A549 (cell line): ENCODE results near the gene OXNAD1. TPM values are rescaled to one million over a fixed set of nuclear protein-coding genes. Genes with fewer than 3 reads are reported as not detected.

Experiments used
- ATAC-seq, 2 experiments: fragments of 200-7000 bp in 1 of 2; fragments of >200 bp in 1 of 2; cut with Nextera tagmentation in 1 of 2; cut with Tn5 transposase in 1 of 2; 3 replicates each; pipeline versions ENCODE4 v1.8.0 to v1.9.1; 2018 to 2020; ENCODE audit warnings: mild to moderate bottlenecking in 1 of 2, moderate library complexity in 1 of 2
- CTCF ChIA-PET: fragments of 300-600 bp; sonication (Branson Sonifier 250); formaldehyde crosslinking; extraction: SDS; loops from one replicate; lab custom pipeline; 2021; ENCODE audit warnings: antibody characterized with exemption, inconsistent platforms; lab: Yijun Ruan, JAX
- POLR2A ChIA-PET: fragments of 350-600 bp; formaldehyde crosslinking; extraction: SDS; loops from one replicate; lab custom pipeline; 2021; ENCODE audit warnings: antibody characterized with exemption, inconsistent platforms; lab: Yijun Ruan, JAX
- DNase-seq, 2 experiments: peaks; one replicate each; pipeline versions ENCODE4 v3.0.0 to v3.0.0-alpha.2; 2011 to 2016; ENCODE audit warnings: low read depth in 1 of 2, low spot score in 1 of 2
- FAIRE-seq: peaks from 2 replicates; lab custom pipeline; 2011; peaks lifted over from hg19 to GRCh38; lab: Jason Lieb, UNC
- H3K27ac ChIP-seq, 2 experiments: fragments of >200 bp; sonication (Bioruptor Twin); formaldehyde crosslinking; 3 replicates each; pipeline ENCODE4 v1.5.1; 2016 to 2017
- H3K4me1 ChIP-seq: fragments of >200 bp; sonication (Bioruptor Twin); formaldehyde crosslinking; 3 replicates; pipeline ENCODE4 v1.6.1; 2016
- H3K4me2 ChIP-seq: fragments of >200 bp; sonication (Bioruptor Twin); formaldehyde crosslinking; 3 replicates; pipeline ENCODE4 v1.6.1; 2016
- H3K4me3 ChIP-seq: fragments of >200 bp; sonication (Bioruptor Twin); formaldehyde crosslinking; 3 replicates; pipeline ENCODE4 v1.5.1; 2016
- H3K9me3 ChIP-seq: fragments of >200 bp; sonication (Bioruptor Twin); formaldehyde crosslinking; 3 replicates; pipeline ENCODE4 v1.6.1; 2016
- ATOH8 ChIP-seq: fragments of 250-450 bp; sonication (Bioruptor Pico); IDR thresholded peaks from 2 replicates; pipeline ENCODE4 v1.5.0; 2020; ENCODE audit warnings: low read depth, mild to moderate bottlenecking, moderate library complexity
- BCL3 ChIP-seq: fragments of >200 bp; sonication (Bioruptor Twin); formaldehyde crosslinking; IDR thresholded peaks from 3 replicates; pipeline ENCODE4 v1.6.1; 2016
- CHD2 ChIP-seq: fragments of 150-350 bp; IDR thresholded peaks from 2 replicates; pipeline ENCODE4 v1.6.1; 2014; ENCODE audit warnings: low read length; ENCODE audit not compliant: partially characterized antibody
- CHD4 ChIP-seq: fragments of 200-600 bp; sonication (generic); IDR thresholded peaks from 2 replicates; pipeline ENCODE4 v1.6.1; 2016; ENCODE audit warnings: antibody characterized with exemption, mild to moderate bottlenecking, borderline replicate concordance
- EHF ChIP-seq: fragments of 250-450 bp; sonication (Bioruptor Pico); IDR thresholded peaks from 2 replicates; pipeline ENCODE4 v1.5.0; 2020; ENCODE audit warnings: mild to moderate bottlenecking
- FOSB ChIP-seq: fragments of 250-450 bp; sonication (Bioruptor Pico); IDR thresholded peaks from 2 replicates; pipeline ENCODE4 v1.5.0; 2020; ENCODE audit warnings: mild to moderate bottlenecking, moderate library complexity
- FOXS1 ChIP-seq: fragments of 250-450 bp; sonication (Bioruptor Pico); IDR thresholded peaks from 2 replicates; pipeline ENCODE4 v1.5.0; 2020; ENCODE audit warnings: mild to moderate bottlenecking, moderate library complexity
- HEYL ChIP-seq: fragments of 250-450 bp; sonication (Bioruptor Pico); IDR thresholded peaks from 2 replicates; pipeline ENCODE4 v1.8.0; 2021; ENCODE audit warnings: mild to moderate bottlenecking, moderate library complexity
- HOXB5 ChIP-seq: fragments of 250-450 bp; sonication (Bioruptor Pico); IDR thresholded peaks from 2 replicates; pipeline ENCODE4 v1.5.0; 2020; ENCODE audit warnings: mild to moderate bottlenecking, moderate library complexity
- KDM5A ChIP-seq: fragments of 200-600 bp; sonication (generic); IDR thresholded peaks from 2 replicates; pipeline ENCODE4 v1.6.1; 2016; ENCODE audit warnings: antibody characterized with exemption, mild to moderate bottlenecking
- MAFK ChIP-seq: fragments of 450-650 bp; IDR thresholded peaks from 2 replicates; pipeline ENCODE4 v1.6.1; 2014; ENCODE audit not compliant: partially characterized antibody
- MAX ChIP-seq: IDR thresholded peaks from 2 replicates; pipeline ENCODE4 v1.6.1; 2012
- MAZ ChIP-seq: fragments of 150-350 bp; IDR thresholded peaks from 2 replicates; pipeline ENCODE4 v1.6.1; 2014; ENCODE audit warnings: antibody characterized with exemption, low read depth, low read length, borderline replicate concordance
- NFE2L2 ChIP-seq: fragments of 150-350 bp; conservative IDR thresholded peaks from 2 replicates; pipeline ENCODE4 v1.6.1; 2014; ENCODE audit warnings: low read length
- NPAS2 ChIP-seq: fragments of 250-450 bp; sonication (Bioruptor Pico); IDR thresholded peaks from 2 replicates; pipeline ENCODE4 v1.8.0; 2022; ENCODE audit warnings: mild to moderate bottlenecking, moderate library complexity, borderline replicate concordance
- RAD21 ChIP-seq, 2 experiments: fragments of >200 bp in 1 of 2; sonication (Bioruptor Twin) in 1 of 2; formaldehyde crosslinking in 1 of 2; IDR thresholded peaks in 1 of 2; conservative IDR thresholded peaks in 1 of 2; 2 replicates in 1 of 2; 3 replicates in 1 of 2; pipeline ENCODE4 v1.6.1; 2012 to 2018; ENCODE audit warnings: inconsistent platforms in 1 of 2
- RARB ChIP-seq: fragments of 250-450 bp; sonication (Bioruptor Pico); IDR thresholded peaks from 2 replicates; pipeline ENCODE4 v1.8.0; 2021; ENCODE audit warnings: mild to moderate bottlenecking, moderate library complexity
- RFX5 ChIP-seq: fragments of 450-650 bp; IDR thresholded peaks from 2 replicates; pipeline ENCODE4 v1.7.1; 2014; ENCODE audit warnings: antibody characterized with exemption, mild to moderate bottlenecking, moderate library complexity
- SMC3 ChIP-seq: fragments of >200 bp; sonication (Bioruptor Twin); formaldehyde crosslinking; IDR thresholded peaks from 3 replicates; pipeline ENCODE4 v1.6.1; 2018; ENCODE audit warnings: inconsistent platforms
- SREBF2 ChIP-seq: fragments of 450-650 bp; IDR thresholded peaks from 2 replicates; pipeline ENCODE4 v1.6.1; 2014; ENCODE audit warnings: mild to moderate bottlenecking, moderate library complexity
- ZFP36 ChIP-seq: fragments of 450-650 bp; IDR thresholded peaks from 2 replicates; pipeline ENCODE4 v1.6.1; 2014; ENCODE audit warnings: borderline replicate concordance; ENCODE audit not compliant: partially characterized antibody
- ZSCAN20 ChIP-seq: fragments of 250-450 bp; sonication (Bioruptor Pico); IDR thresholded peaks from 2 replicates; pipeline ENCODE4 v1.8.0; 2022; ENCODE audit warnings: mild to moderate bottlenecking, moderate library complexity
- WGBS: methylation state at CpG from one replicate; pipeline ENCODE4 v1.1.6; 2017; ENCODE audit errors: missing lambda C conversion rate; 5-methylcytosine and 5-hydroxymethylcytosine counted together
- polyA plus RNA-seq, 4 experiments: library from polyadenylated mRNA; depleted of rRNA in 3 of 4; stranded (reverse); fragments of >200 nt; fragmentation: RNase III in 1 of 4; extraction: RNeasy Plus Mini Kit Qiagen cat#74134 plus additional on column Dnase treatment in 1 of 4; gene quantifications; 2 replicates in 3 of 4; 3 replicates in 1 of 4; pipeline ENCODE4 v1.2.3, GENCODE V29; 2011 to 2017

The OXNAD1 gene
- polyA plus RNA-seq, 2 of the 4 experiments (the other 2 are of a cell fraction), result 8.8 to 25.9 TPM

- TF ChIP-seq CHD4 (no peak), HOXB5 (CRISPR knock-in tag) (no peak), RAD21 (conservative IDR thresholded peaks at IDR 0.05 in 1 of 2, IDR thresholded peaks at IDR 0.05 in 1 of 2) (no peak), ATOH8 (CRISPR knock-in tag) (no peak), KDM5A (no peak), EHF (no peak)
These were observed 81.5 kb downstream of the OXNAD1 start (continued) for GRCh38 chr3:16346413-16347081.

GRCh38 chr3:16347548-16347947 is 82.5 kb downstream of the OXNAD1 start:
- CTCF ChIA-PET, result no interaction called here
- no peak overlapping the region for H3K4me3 ChIP-seq
- H3K27ac ChIP-seq, result no peak overlapping the region
- TF ChIP-seq NFE2L2 (no peak), MAFK (peak; percentile 63), SREBF2 (no peak), FOXS1 (CRISPR knock-in tag) (no peak), RFX5 (no peak), ZSCAN20 (CRISPR knock-in tag) (no peak)
- no peak overlapping the region for H3K4me2 ChIP-seq
- 67% methylated on average over 4 of the region's 4 CpGs for WGBS
- H3K9me3 ChIP-seq, result no peaks in the 10 kb centered on the region; the same call in 2 of the 3 replicates
- POLR2A ChIA-PET, result no interaction called here
- peaks cover 9% of the 10 kb centered on the region; the same call in 1 of the 3 replicates for H3K4me1 ChIP-seq
- no peak for DNase-seq
- no peak for FAIRE-seq
- ATAC-seq, result no peak

GRCh38 chr3:16349986-16350596 is 85.1 kb downstream of the OXNAD1 start:
- 34% methylated on average over 2 of the region's 2 CpGs for WGBS
- POLR2A ChIA-PET, result no interaction called here
- no peak overlapping the region for H3K4me2 ChIP-seq
- ATAC-seq (no peak), FAIRE-seq (no peak), DNase-seq (peak in 1 of 2 experiments; percentile 9)
- peaks cover 9% of the 10 kb centered on the region; the same call in 1 of the 3 replicates for H3K4me1 ChIP-seq
- H3K9me3 ChIP-seq, result no peaks in the 10 kb centered on the region
- peak; percentile 94 for TF ChIP-seq MAFK
- no peak for TF ChIP-seq SMC3
- TF ChIP-seq NFE2L2, result peak; percentile 97
- peak overlapping the region; percentile 5 to 54; a peak in 3 of 6 replicates for H3K27ac ChIP-seq
- no peak overlapping the region for H3K4me3 ChIP-seq
- CTCF ChIA-PET, result no interaction called here

- TF ChIP-seq BCL3 (no peak), HEYL (CRISPR knock-in tag) (no peak), MAX (no peak), CHD2 (no peak), MAZ (no peak), HOXB5 (CRISPR knock-in tag) (no peak), FOSB (CRISPR knock-in tag) (no peak), NPAS2 (CRISPR knock-in tag) (no peak), ZFP36 (no peak), NFE2L2 (no peak), CHD4 (no peak), RARB (CRISPR knock-in tag) (no peak), SMC3 (no peak)
- TF ChIP-seq, all 56 proteins: peak for 0
- Histone ChIP-seq H3K4me2 (no peak overlapping the region), H3K4me3 (no peak overlapping the region), H3K27ac (peak overlapping the region in 1 of 2 experiments; percentile 54; a peak in 1 of 6 replicates), H3K4me1 (peaks cover 9% of the 10 kb centered on the region; the same call in 1 of the 3 replicates), H3K9me3 (no peaks in the 10 kb centered on the region)
- FAIRE-seq, result no peak
- ChIA-PET CTCF (no interaction called here), POLR2A (no interaction called here)
- 74% methylated on average over 5 of the region's 5 CpGs for WGBS
- ATAC-seq, result no peak
- no peak for DNase-seq
These were observed 85.7 kb downstream of the OXNAD1 start for GRCh38 chr3:16350597-16351318.
